HAP-1 (cell line): ENCODE data around the gene SPTBN4.
"Not testable (repeated sequence)": the region's sequence is repeated elsewhere in the genome, so short reads cannot be mapped to it uniquely, and the experiment has no call there.

ENCODE experiments used
- DNase-seq, 2 experiments: peaks; one replicate each; pipeline ENCODE4 v3.0.0-alpha.2; 2016 to 2020; ENCODE audit warnings: low spot score in 2 of 2
- H3K27me3 ChIP-seq: fragments of 250-450 bp; sonication (Bioruptor Pico); 2 replicates; pipeline ENCODE4 v1.5.1; 2020; ENCODE audit warnings: low read depth, mild to moderate bottlenecking, moderate library complexity
- H3K36me3 ChIP-seq: fragments of 250-450 bp; sonication (Bioruptor Pico); replicated peaks from 2 replicates; pipeline ENCODE4 v1.5.1; 2020; ENCODE audit warnings: mild to moderate bottlenecking
- H3K4me1 ChIP-seq: fragments of 250-450 bp; sonication (Bioruptor Pico); 2 replicates; pipeline ENCODE4 v1.5.1; 2020; ENCODE audit warnings: mild to moderate bottlenecking
- H3K4me3 ChIP-seq: fragments of 250-450 bp; sonication (Bioruptor Pico); 2 replicates; pipeline ENCODE4 v1.5.1; 2020; ENCODE audit warnings: mild to moderate bottlenecking, moderate library complexity
- H3K9me3 ChIP-seq: fragments of 250-450 bp; sonication (Bioruptor Pico); 2 replicates; pipeline ENCODE4 v1.5.1; 2020; ENCODE audit warnings: mild to moderate bottlenecking, moderate library complexity
- in situ Hi-C: fragments of 300-500 bp; cut with MboI; formaldehyde crosslinking; loops from 3 replicates; pipeline ENCODE4 v1.14.3; 2020; ENCODE audit warnings: low sequenced_read_pairs, inconsistent platforms, mixed read lengths

SPTBN4 gene

GRCh38 chr19:40525234-40526051 is 58.6 kb downstream of the SPTBN4 start:
- H3K4me3 ChIP-seq: no peak overlapping the region
- 0 out of 2 replicates have a peak, but pooled peaks cover 3% of the 10 kb centered on the region for H3K27me3 ChIP-seq
- peaks cover 9% of the 10 kb centered on the region for H3K4me1 ChIP-seq
- no peaks in the 10 kb centered on the region for H3K9me3 ChIP-seq
- no peaks in the 10 kb centered on the region for H3K36me3 ChIP-seq
- in situ Hi-C loops: no loop called here
- no peak for DNase-seq

- no peak for DNase-seq
- Histone ChIP-seq H3K4me3 (no peak overlapping the region), H3K36me3 (no peaks in the 10 kb centered on the region), H3K9me3 (no peaks in the 10 kb centered on the region), H3K4me1 (peaks cover 9% of the 10 kb centered on the region), H3K27me3 (no peaks in the 10 kb centered on the region)
- in situ Hi-C loops: no loop called here
Observed at GRCh38 chr19:40528078-40528477, 61.3 kb downstream of the SPTBN4 start.

GRCh38 chr19:40528533-40529092 is 61.8 kb downstream of the SPTBN4 start:
- Histone ChIP-seq H3K27me3 (no peaks in the 10 kb centered on the region), H3K36me3 (no peaks in the 10 kb centered on the region), H3K9me3 (no peaks in the 10 kb centered on the region), H3K4me1 (peaks cover 9% of the 10 kb centered on the region), H3K4me3 (no peak overlapping the region)
- no peak for DNase-seq
- in situ Hi-C loops: no loop called here

DNA sequence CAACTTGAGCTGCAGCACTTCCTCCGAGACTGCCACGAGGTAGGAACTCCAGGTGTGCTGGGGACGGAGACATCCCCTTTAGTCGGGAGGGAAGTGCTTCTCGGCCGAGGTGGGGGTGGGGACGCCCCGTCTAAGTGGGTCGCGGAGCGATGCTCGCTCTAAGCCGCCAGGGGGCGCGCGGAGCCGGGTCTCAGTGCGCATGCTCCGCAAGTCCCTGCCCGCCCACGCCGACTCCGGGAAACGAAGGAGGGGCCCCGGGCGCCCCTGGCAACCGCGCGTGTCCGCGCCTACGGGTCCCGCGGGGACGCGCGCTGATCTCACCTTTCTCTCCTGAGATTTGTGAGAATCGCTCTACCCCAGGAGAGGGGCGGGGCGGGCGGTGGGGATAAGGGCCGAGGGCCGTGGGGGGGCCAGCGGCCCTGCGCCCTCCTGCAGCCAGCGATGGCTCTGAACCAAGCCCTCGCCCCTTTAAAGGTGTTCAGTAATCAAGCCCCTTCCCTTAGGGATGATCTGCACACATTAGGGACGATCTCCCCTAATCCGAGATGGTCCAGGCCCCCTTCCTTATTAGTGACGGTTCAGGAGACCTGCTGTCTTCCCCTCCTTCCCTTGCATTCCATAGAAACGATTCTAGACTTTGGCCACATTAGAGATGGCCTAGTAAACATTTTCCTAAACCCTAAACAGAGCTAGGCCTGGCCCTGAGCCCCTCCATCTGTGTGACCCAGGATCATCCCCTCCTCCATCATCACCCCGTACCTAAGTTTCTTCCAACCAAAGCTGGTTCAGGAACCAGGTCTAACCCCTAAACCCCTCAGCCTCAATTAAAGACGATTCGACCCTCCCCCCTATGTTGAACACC is 62.5 kb downstream of the SPTBN4 start:
- DNase-seq: peak; percentile 73 to 89
- Histone ChIP-seq H3K4me3 (peak overlapping the region; percentile 12; the same call in 1 of the 2 replicates), H3K36me3 (no peaks in the 10 kb centered on the region), H3K27me3 (no peaks in the 10 kb centered on the region), H3K4me1 (peaks cover 9% of the 10 kb centered on the region), H3K9me3 (no peaks in the 10 kb centered on the region)
- in situ Hi-C loops: no loop called here

GRCh38 chr19:40530091-40530901 is 63.5 kb downstream of the SPTBN4 start:
- Histone ChIP-seq H3K27me3 (no peaks in the 10 kb centered on the region), H3K4me1 (peaks cover 9% of the 10 kb centered on the region), H3K4me3 (peak overlapping the region; percentile 20), H3K9me3 (no peaks in the 10 kb centered on the region), H3K36me3 (no peaks in the 10 kb centered on the region)
- DNase-seq: peak; percentile 25 to 76
- in situ Hi-C loops: no loop called here

GRCh38 chr19:40533508-40533907 is 66.7 kb downstream of the SPTBN4 start:
- Histone ChIP-seq H3K36me3 (no peaks in the 10 kb centered on the region), H3K9me3 (no peaks in the 10 kb centered on the region), H3K27me3 (no peaks in the 10 kb centered on the region), H3K4me3 (no peak overlapping the region), H3K4me1 (peaks cover 9% of the 10 kb centered on the region)
- DNase-seq: no peak
- in situ Hi-C loops: no loop called here

- peaks cover 1% of the 10 kb centered on the region; the same call in 1 of the 2 replicates for H3K27me3 ChIP-seq
- peaks cover 9% of the 10 kb centered on the region for H3K4me1 ChIP-seq
- no peaks in the 10 kb centered on the region for H3K36me3 ChIP-seq
- in situ Hi-C loops: no loop called here
- H3K4me3 ChIP-seq: no peak overlapping the region
- DNase-seq: no peak
- H3K9me3 ChIP-seq: no peaks in the 10 kb centered on the region
Observed at GRCh38 chr19:40534148-40534547, 67.3 kb downstream of the SPTBN4 start.

GRCh38 chr19:40539070-40539469 is 72.3 kb downstream of the SPTBN4 start:
- H3K36me3 ChIP-seq: no peaks in the 10 kb centered on the region
- no peaks in the 10 kb centered on the region for H3K9me3 ChIP-seq
- no peak for DNase-seq
- no peaks in the 10 kb centered on the region for H3K4me1 ChIP-seq
- peaks cover 6% of the 10 kb centered on the region; the same call in 1 of the 2 replicates for H3K27me3 ChIP-seq
- no peak overlapping the region for H3K4me3 ChIP-seq
- in situ Hi-C loops: no loop called here

- DNase-seq: no peak
- no peaks in the 10 kb centered on the region for H3K36me3 ChIP-seq
Observed at GRCh38 chr19:40542202-40542859, 75.5 kb downstream of the SPTBN4 start.

GRCh38 chr19:40543029-40543597 is 76.3 kb downstream of the SPTBN4 start:
- H3K36me3 ChIP-seq: no peaks in the 10 kb centered on the region
- H3K4me1 ChIP-seq: no peaks in the 10 kb centered on the region
- peaks cover 6% of the 10 kb centered on the region; the same call in 1 of the 2 replicates for H3K27me3 ChIP-seq
- H3K9me3 ChIP-seq: peaks cover 2% of the 10 kb centered on the region; the same call in 1 of the 2 replicates
- H3K4me3 ChIP-seq: no peak overlapping the region
- DNase-seq: no peak
- in situ Hi-C loops: no loop called here

More at GRCh38 chr19:40542202-40542859, 75.5 kb downstream of the SPTBN4 start:
- Histone ChIP-seq H3K4me1 (no peaks in the 10 kb centered on the region), H3K4me3 (no peak overlapping the region), H3K9me3 (peaks cover 2% of the 10 kb centered on the region; the same call in 1 of the 2 replicates), H3K27me3 (peaks cover 6% of the 10 kb centered on the region; the same call in 1 of the 2 replicates)
- in situ Hi-C loops: no loop called here

- H3K4me1 ChIP-seq, H3K27me3 ChIP-seq, DNase-seq, H3K9me3 ChIP-seq, in situ Hi-C loops, H3K4me3 ChIP-seq, H3K36me3 ChIP-seq: not testable (repeated sequence)
Observed at GRCh38 chr19:40546153-40546841, 79.5 kb downstream of the SPTBN4 start.

GRCh38 chr19:40547190-40547589 is 80.4 kb downstream of the SPTBN4 start:
- DNase-seq, H3K36me3 ChIP-seq, H3K4me3 ChIP-seq, H3K9me3 ChIP-seq, H3K27me3 ChIP-seq, in situ Hi-C loops, H3K4me1 ChIP-seq: not testable (repeated sequence)
